ENCODE results near the gene NOP9. TPM values are rescaled to one million over a fixed set of nuclear protein-coding genes. Genes with fewer than 3 reads are reported as not detected.

The NOP9 gene
- total and polyA plus RNA-seq, 9 of the 15 experiments (the other 6 are each of a cell fraction or from before 2014, with no cell fraction given): 1.0 to 27.9 (median 15.1) TPM

DNA sequence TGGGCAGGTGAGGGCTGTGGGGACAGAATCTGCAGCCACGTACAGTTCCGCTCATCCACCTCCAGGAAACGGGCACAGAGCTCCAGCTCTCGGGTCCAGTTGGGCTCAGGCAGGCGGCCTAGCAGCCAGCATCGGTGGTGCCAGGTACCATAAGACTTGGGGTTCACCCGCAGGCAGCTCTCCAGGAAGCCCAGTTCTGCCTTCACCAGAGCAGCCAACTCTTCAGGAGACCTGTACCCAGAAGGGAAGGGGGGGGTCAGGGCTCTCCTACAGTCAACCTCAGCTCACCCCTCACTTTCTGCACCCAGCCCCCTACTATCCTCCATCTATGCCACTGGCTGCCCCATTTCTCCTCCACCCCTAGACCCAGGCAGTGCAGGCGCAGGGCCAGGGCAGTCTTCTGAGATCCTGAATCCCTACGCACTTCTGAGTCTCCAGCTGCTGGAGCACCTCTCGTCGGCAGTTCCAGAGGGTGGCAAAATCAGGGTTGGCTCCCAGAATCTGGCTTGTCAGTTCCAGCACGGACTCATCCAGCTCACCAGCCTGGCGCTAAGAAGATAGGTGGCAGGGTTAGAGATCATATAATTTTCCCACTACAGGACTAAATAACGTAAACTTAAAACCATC lies 29.6 kb upstream of the NOP9 start:
- H3K27me3 ChIP-seq (ENCODE audit: control insufficient read depth in 2 of 2, insufficient read depth in 2 of 2, low read length in 2 of 2): no peaks in the 10 kb centered on the region
- no peaks in the 10 kb centered on the region; the same call in 1 of the 2 replicates for H4K20me1 ChIP-seq (replicated peaks; ENCODE audit: control insufficient read depth, insufficient read depth, low read length)
- no peaks in the 10 kb centered on the region for H3K9me3 ChIP-seq (replicated peaks; ENCODE audit: control insufficient read depth, insufficient read depth, low read depth, low read length)
- H3K79me2 ChIP-seq (ENCODE audit: control insufficient read depth, insufficient read depth, low read length): peaks cover 9% of the 10 kb centered on the region; the same call in 1 of the 3 replicates
- no peak overlapping the region for H3K9ac ChIP-seq (ENCODE audit: insufficient read depth in 1 of 2, low read depth in 2 of 2, low read length in 2 of 2)
- ATAC-seq (no peak), DNase-seq (ENCODE audit: extremely low read depth in 1 of 4, low spot score in 3 of 4) (no peak), FAIRE-seq (no peak)
- no peaks in the 10 kb centered on the region for H3K36me3 ChIP-seq (ENCODE audit: control insufficient read depth, insufficient read depth, low read length)
- no peak overlapping the region for H2AFZ ChIP-seq (ENCODE audit: low read depth, low read length)
- ChIA-PET CTCF (ENCODE audit: low intra/inter-chr PET ratio) (interaction anchor here (1.0 kb wide), 1 partner anchor 27 kb away, joined by 3 read pairs; the partner anchor contains the start of gene TINF2), POLR2A (interaction anchor here (0.6 to 2.1 kb wide), 7 partner anchors 8 to 139 kb away, joined by 3 to 7 read pairs (median 3); partner anchors contain the start of genes CIDEB and FITM1)
- TF ChIP-seq ZNF57 (CRISPR knock-in tag; IDR thresholded peaks at IDR 0.05): no peak
- no peak for TF ChIP-seq MCM7 (IDR thresholded peaks at IDR 0.05)
- TF ChIP-seq FOXK1 (CRISPR knock-in tag; IDR thresholded peaks at IDR 0.05; ENCODE audit: borderline replicate concordance): no peak
- TF ChIP-seq, protein P1, sequence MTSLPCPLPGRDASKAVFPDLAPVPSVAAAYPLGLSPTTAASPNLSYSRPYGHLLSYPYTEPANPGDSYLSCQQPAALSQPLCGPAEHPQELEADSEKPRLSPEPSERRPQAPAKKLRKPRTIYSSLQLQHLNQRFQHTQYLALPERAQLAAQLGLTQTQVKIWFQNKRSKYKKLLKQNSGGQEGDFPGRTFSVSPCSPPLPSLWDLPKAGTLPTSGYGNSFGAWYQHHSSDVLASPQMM (CRISPR knock-in tag; IDR thresholded peaks at IDR 0.05): no peak
- TF ChIP-seq HNRNPH1 (optimal IDR thresholded peaks at IDR 0.05; ENCODE audit: low read depth, low read length): no peak
- TF ChIP-seq STAT5B (CRISPR knock-in tag; IDR thresholded peaks at IDR 0.05): no peak
- no peak for TF ChIP-seq TEAD2 (tag; IDR thresholded peaks at IDR 0.05)
- no peak for TF ChIP-seq ZNF174 (CRISPR knock-in tag; IDR thresholded peaks at IDR 0.05)
- no peak overlapping the region for H3K27ac ChIP-seq (ENCODE audit: extremely low read depth, low read depth, low read length)
- H3K9me1 ChIP-seq (ENCODE audit: control insufficient read depth, insufficient read depth, low read length): no peaks in the 10 kb centered on the region
- peaks cover 23 to 24% of the 10 kb centered on the region in 2 experiments; a peak in 4 of 5 replicates for H3K4me1 ChIP-seq (replicated peaks in 1 of 2; ENCODE audit: control insufficient read depth in 2 of 2, insufficient read depth in 2 of 2, low read length in 2 of 2)
- in situ Hi-C loops (cut with MboI) (no loop called here), intact Hi-C loops (cut with micrococcal nuclease) (loop anchor here (2.0 kb wide), 1 partner anchor 27 kb away; the partner anchor contains the start of gene TINF2)
- WGBS (ENCODE audit: insufficient coverage, low coverage, missing lambda C conversion rate): 92% methylated on average over 11 of the region's 14 CpGs
- H3K4me2 ChIP-seq (ENCODE audit: insufficient read depth, low read length): no peak overlapping the region
- H3K4me3 ChIP-seq: no peak overlapping the region
- TSS peak; percentile 71 for BruUV-seq (replicated peaks)
